H9 (cell line): ENCODE measurements around the gene S100B. TPM values are rescaled to one million over a fixed set of nuclear protein-coding genes. Genes with fewer than 3 reads are reported as not detected.

Experiments
- DNase-seq: peaks from one replicate; pipeline ENCODE4 v3.0.0-alpha.2; 2017
- H2AFZ ChIP-seq: one replicate; pipeline ENCODE4 v1.6.1; 2013; ENCODE audit warnings: mild to moderate bottlenecking, low read length, control low read depth, moderate library complexity
- H2AK5ac ChIP-seq: 2 replicates; pipeline ENCODE4 v1.6.1; 2013; ENCODE audit warnings: low read length, control low read depth, mixed read lengths; ENCODE audit not compliant: insufficient read length
- H2BK120ac ChIP-seq: one replicate; pipeline ENCODE4 v1.6.1; 2013; ENCODE audit warnings: low read depth, mild to moderate bottlenecking, low read length, control low read depth, inconsistent platforms; ENCODE audit not compliant: poor library complexity, severe bottlenecking
- H2BK12ac ChIP-seq: 2 replicates; pipeline ENCODE4 v1.6.1; 2013; ENCODE audit warnings: low read length, control low read depth, mixed read lengths, low read depth; ENCODE audit not compliant: insufficient read length
- H2BK15ac ChIP-seq: 2 replicates; pipeline ENCODE4 v1.6.1; 2013; ENCODE audit warnings: low read depth, low read length, control low read depth
- H2BK20ac ChIP-seq: one replicate; pipeline ENCODE4 v1.6.1; 2013; ENCODE audit warnings: low read depth, mild to moderate bottlenecking, low read length, control low read depth, inconsistent platforms; ENCODE audit not compliant: poor library complexity, severe bottlenecking
- H2BK5ac ChIP-seq: 2 replicates; pipeline ENCODE4 v1.6.1; 2013; ENCODE audit warnings: low read length, control low read depth, mixed read lengths; ENCODE audit not compliant: insufficient read length
- H3K14ac ChIP-seq: 2 replicates; pipeline ENCODE4 v1.6.1; 2013; ENCODE audit warnings: low read length, control low read depth; ENCODE audit not compliant: insufficient read depth
- H3K18ac ChIP-seq: 2 replicates; pipeline ENCODE4 v1.6.1; 2013; ENCODE audit warnings: low read depth, mild to moderate bottlenecking, mixed read lengths, low read length, control low read depth; ENCODE audit not compliant: insufficient read length
- H3K23ac ChIP-seq: 2 replicates; pipeline ENCODE4 v1.6.1; 2013; ENCODE audit warnings: low read length, control low read depth, mixed read lengths, low read depth; ENCODE audit not compliant: insufficient read length
- H3K23me2 ChIP-seq: 2 replicates; pipeline ENCODE4 v1.6.1; 2013; ENCODE audit warnings: low read depth, mild to moderate bottlenecking, mixed read lengths, low read length, control low read depth; ENCODE audit not compliant: insufficient read length, poor library complexity, severe bottlenecking
- H3K27ac ChIP-seq: 2 replicates; pipeline ENCODE4 v1.5.1; 2013; ENCODE audit warnings: low read length, control low read depth, mixed read lengths, low read depth; ENCODE audit not compliant: insufficient read length
- H3K27me3 ChIP-seq: 2 replicates; pipeline ENCODE4 v1.6.1; 2013; ENCODE audit warnings: low read length, control low read depth, inconsistent platforms; ENCODE audit not compliant: insufficient read depth
- H3K4ac ChIP-seq: 2 replicates; pipeline ENCODE4 v1.6.1; 2013; ENCODE audit warnings: low read depth, mild to moderate bottlenecking, control low read depth, inconsistent platforms, low read length, moderate library complexity
- H3K4me1 ChIP-seq: 2 replicates; pipeline ENCODE4 v1.6.1; 2013; ENCODE audit warnings: low read length, control low read depth, inconsistent platforms; ENCODE audit not compliant: insufficient read depth
- H3K4me2 ChIP-seq: 2 replicates; pipeline ENCODE4 v1.6.1; 2013; ENCODE audit warnings: low read length, control low read depth, mixed read lengths; ENCODE audit not compliant: insufficient read length, insufficient read depth
- H3K56ac ChIP-seq: 2 replicates; pipeline ENCODE4 v1.6.1; 2013; ENCODE audit warnings: low read depth, mild to moderate bottlenecking, mixed read lengths, low read length, control low read depth; ENCODE audit not compliant: insufficient read length
- H3K79me1 ChIP-seq: 2 replicates; pipeline ENCODE4 v1.6.1; 2013; ENCODE audit warnings: low read depth, mild to moderate bottlenecking, moderate library complexity, low read length, control low read depth, inconsistent platforms; ENCODE audit not compliant: insufficient read depth, poor library complexity, severe bottlenecking
- H3K79me2 ChIP-seq: 2 replicates; pipeline ENCODE4 v1.6.1; 2013; ENCODE audit warnings: low read length, control low read depth, inconsistent platforms; ENCODE audit not compliant: insufficient read depth
- H3K9ac ChIP-seq: 2 replicates; pipeline ENCODE4 v1.6.1; 2013; ENCODE audit warnings: low read length, control low read depth, mixed read lengths; ENCODE audit not compliant: insufficient read length; ENCODE audit errors: extremely low read depth
- H3K9me3 ChIP-seq: one replicate; pipeline ENCODE4 v1.6.1; 2013; ENCODE audit warnings: low read depth, low read length, inconsistent platforms; ENCODE audit not compliant: control insufficient read depth
- H3T11ph ChIP-seq: one replicate; pipeline ENCODE4 v1.6.1; 2013; ENCODE audit warnings: mild to moderate bottlenecking, low read length, control low read depth, inconsistent platforms
- H4K20me1 ChIP-seq: one replicate; pipeline ENCODE4 v1.6.1; 2013; ENCODE audit not compliant: control insufficient read depth, insufficient read length, insufficient read depth
- H4K5ac ChIP-seq: 2 replicates; pipeline ENCODE4 v1.6.1; 2013; ENCODE audit warnings: low read depth, mild to moderate bottlenecking, mixed read lengths, low read length, control low read depth; ENCODE audit not compliant: insufficient read length
- H4K8ac ChIP-seq: replicated peaks from 2 replicates; pipeline ENCODE4 v1.6.1; 2013; ENCODE audit warnings: low read length, control low read depth, mixed read lengths, low read depth; ENCODE audit not compliant: insufficient read length
- H4K91ac ChIP-seq: 2 replicates; pipeline ENCODE4 v1.6.1; 2013; ENCODE audit warnings: low read depth, mild to moderate bottlenecking, moderate library complexity, mixed read lengths, low read length, control low read depth; ENCODE audit not compliant: insufficient read length
- H3K27ac Mint-ChIP-seq, 3 experiments: 2 replicates in 2 of 3; 3 replicates in 1 of 3; pipeline ENCODE4 v1.8.0; 2020 to 2021; ENCODE audit warnings: mixed read lengths in 3 of 3, mild to moderate bottlenecking in 1 of 3, moderate library complexity in 1 of 3
- H3K27me3 Mint-ChIP-seq: 2 replicates; pipeline ENCODE4 v1.8.0; 2021; ENCODE audit warnings: low read depth, mild to moderate bottlenecking, moderate library complexity, mixed read lengths
- H3K36me3 Mint-ChIP-seq, 3 experiments: 2 replicates in 2 of 3; 3 replicates in 1 of 3; pipeline ENCODE4 v1.8.0; 2020 to 2021; ENCODE audit warnings: low read depth in 3 of 3, mixed read lengths in 3 of 3; ENCODE audit not compliant: insufficient read depth in 1 of 3
- H3K4me1 Mint-ChIP-seq, 2 experiments: 2 replicates each; pipeline ENCODE4 v1.8.0; 2020; ENCODE audit warnings: mixed read lengths in 2 of 2
- H3K4me3 Mint-ChIP-seq, 2 experiments: 2 replicates in 1 of 2; 3 replicates in 1 of 2; pipeline ENCODE4 v1.8.0; 2020 to 2021; ENCODE audit warnings: mild to moderate bottlenecking in 2 of 2, mixed read lengths in 2 of 2, moderate library complexity in 1 of 2
- H3K9me3 Mint-ChIP-seq, 2 experiments: 2 replicates in 1 of 2; 3 replicates in 1 of 2; pipeline ENCODE4 v1.8.0; 2020; ENCODE audit warnings: mild to moderate bottlenecking in 2 of 2, mixed read lengths in 2 of 2, moderate library complexity in 1 of 2
- CTCF ChIP-seq: fragments of 200-600 bp; sonication (generic); conservative IDR thresholded peaks from 3 replicates; pipeline ENCODE4 v1.8.0; 2021; ENCODE audit warnings: antibody characterized with exemption, mild to moderate bottlenecking
- WGBS: extraction: QIAGEN DNeasy Blood & Tissue Kit; methylation state at CpG from one replicate; pipeline ENCODE4 v1.1.7; 2013; ENCODE audit warnings: missing lambda C conversion rate, low lambda C conversion rate, mixed read lengths; ENCODE audit not compliant: insufficient read length; ENCODE audit errors: extremely low coverage; 5-methylcytosine and 5-hydroxymethylcytosine counted together
- total RNA-seq: library from RNA; stranded (reverse); gene quantifications from 2 replicates; pipeline ENCODE4 v1.2.1, GENCODE V29; 2021

The S100B gene
- total RNA-seq, 1 experiment from 2014 or later: 0.26 TPM

GRCh38 chr21:46646541-46647154 lies 41.8 kb upstream of the S100B start:
- no peak overlapping the region for H3K4ac ChIP-seq
- Mint-ChIP-seq H3K27ac (no peak overlapping the region), H3K27me3 (no peaks in the 10 kb centered on the region), H3K4me1 (no peaks in the 10 kb centered on the region), H3K4me3 (no peak overlapping the region), H3K9me3 (no peaks in the 10 kb centered on the region), H3K36me3 (peaks cover 40 to 80% (median 77%) of the 10 kb centered on the region in 3 experiments; a peak in 6 of 7 replicates)
- no peaks in the 10 kb centered on the region for H3K27me3 ChIP-seq
- H3K56ac ChIP-seq: no peak overlapping the region
- H2AFZ ChIP-seq: no peak overlapping the region
- H2AK5ac ChIP-seq: no peak overlapping the region
- no peak for TF ChIP-seq CTCF
- no peak overlapping the region for H2BK20ac ChIP-seq
- H3K18ac ChIP-seq: no peak overlapping the region
- no peak overlapping the region for H4K91ac ChIP-seq
- H3K4me2 ChIP-seq: no peak overlapping the region
- H3K27ac ChIP-seq: no peak overlapping the region
- H3T11ph ChIP-seq: no peak overlapping the region
- no peak for DNase-seq
- no peaks in the 10 kb centered on the region for H3K23me2 ChIP-seq
- no peak overlapping the region for H4K5ac ChIP-seq
- no peak overlapping the region for H2BK15ac ChIP-seq
- H3K9ac ChIP-seq: no peak overlapping the region
- no peak overlapping the region for H3K14ac ChIP-seq
- H2BK120ac ChIP-seq: no peak overlapping the region
- H2BK12ac ChIP-seq: no peak overlapping the region
- H4K20me1 ChIP-seq: no peaks in the 10 kb centered on the region
- H3K23ac ChIP-seq: no peak overlapping the region
- WGBS: no CpG with 5 or more reads among the region's 9 CpGs
- H3K79me2 ChIP-seq: no peaks in the 10 kb centered on the region
- no peak overlapping the region for H4K8ac ChIP-seq
- H3K9me3 ChIP-seq: no peaks in the 10 kb centered on the region
- H3K4me1 ChIP-seq: no peaks in the 10 kb centered on the region
- H2BK5ac ChIP-seq: no peak overlapping the region
- no peaks in the 10 kb centered on the region for H3K79me1 ChIP-seq
